NCI-H2081 treated with DMSO at 0.1 percent for 48 hours (cell line): ENCODE measurements around the gene GPR15LG.
"Not testable (repeated sequence)": the region's sequence is repeated elsewhere in the genome, so short reads cannot be mapped to it uniquely, and the experiment has no call there.

Experiments used
- DNase-seq: peaks from one replicate; lab custom pipeline; 2025; lab: John Stamatoyannopoulos, UW

Gene GPR15LG

GRCh38 chr10:84166620-84167288 lies 6.8 kb upstream of the GPR15LG start:
- DNase-seq = no peak

- not testable (repeated sequence) for DNase-seq
Observed at GRCh38 chr10:84167289-84167653, 6.3 kb upstream of the GPR15LG start.

GRCh38 chr10:84168382-84168781 lies 5.2 kb upstream of the GPR15LG start:
- not testable (repeated sequence) for DNase-seq

- DNase-seq = not testable (repeated sequence)
Observed at GRCh38 chr10:84171237-84171636, 2.4 kb upstream of the GPR15LG start.

GRCh38 chr10:84171700-84172466 lies 1.7 kb upstream of the GPR15LG start:
- not testable (repeated sequence) for DNase-seq

GRCh38 chr10:84172467-84173356 lies 889 bp upstream of the GPR15LG start:
- no peak for DNase-seq

- no peak for DNase-seq
Observed at GRCh38 chr10:84175436-84175835, 1.8 kb downstream of the GPR15LG start.

GRCh38 chr10:84176351-84176750 lies 2.8 kb downstream of the GPR15LG start:
- no peak for DNase-seq

- DNase-seq = no peak
Observed at GRCh38 chr10:84176836-84177474, 3.4 kb downstream of the GPR15LG start.

GRCh38 chr10:84177541-84178141 lies 4.0 kb downstream of the GPR15LG start:
- no peak for DNase-seq

GRCh38 chr10:84178160-84178609 lies 4.6 kb downstream of the GPR15LG start:
- no peak for DNase-seq

- no peak for DNase-seq
Observed at GRCh38 chr10:84179059-84179710, 5.6 kb downstream of the GPR15LG start.

GRCh38 chr10:84180386-84180785 lies 6.8 kb downstream of the GPR15LG start:
- not testable (repeated sequence) for DNase-seq

GRCh38 chr10:84181631-84182030 lies 8.0 kb downstream of the GPR15LG start:
- DNase-seq = no peak

- DNase-seq = no peak
Observed at GRCh38 chr10:84184517-84184916, 10.9 kb downstream of the GPR15LG start.

- DNase-seq = no peak
Observed at GRCh38 chr10:84185526-84186175, 12.1 kb downstream of the GPR15LG start.

GRCh38 chr10:84188815-84189214 lies 15.2 kb downstream of the GPR15LG start:
- no peak for DNase-seq

GRCh38 chr10:84190621-84191020 lies 17.0 kb downstream of the GPR15LG start:
- DNase-seq = no peak

GRCh38 chr10:84191106-84191505 lies 17.5 kb downstream of the GPR15LG start:
- DNase-seq = no peak

GRCh38 chr10:84193327-84193726 lies 19.7 kb downstream of the GPR15LG start:
- DNase-seq = no peak
